ENCODE measurements around the gene BCL2L15. TPM values are rescaled to one million over a fixed set of nuclear protein-coding genes. Genes with fewer than 3 reads are reported as not detected.

BCL2L15 gene
- total RNA-seq, 1 experiment from 2014 or later: 2.3 TPM

- BruUV-seq (replicated peaks): no TSS peak
- CTCF ChIA-PET: no interaction called here
- intact Hi-C loops (cut with micrococcal nuclease): no loop called here
Observed at GRCh38 chr1:113898241-113898814, 10.9 kb upstream of the BCL2L15 start.

GRCh38 chr1:113895961-113896360 lies 8.6 kb upstream of the BCL2L15 start:
- Mint-ChIP-seq H3K4me1 (ENCODE audit: insufficient read depth, unreplicated experiment) (no peaks in the 10 kb centered on the region), H3K27me3 (ENCODE audit: insufficient read depth, unreplicated experiment) (no peaks in the 10 kb centered on the region), H3K36me3 (ENCODE audit: insufficient read depth, unreplicated experiment) (peaks cover 54% of the 10 kb centered on the region), H3K27ac (ENCODE audit: low read depth, unreplicated experiment) (no peak overlapping the region), H3K4me3 (ENCODE audit: unreplicated experiment) (no peak overlapping the region), H3K9me3 (ENCODE audit: unreplicated experiment) (no peaks in the 10 kb centered on the region)
- POLR2A ChIA-PET: interaction anchor here (0.6 kb wide), 1 partner anchor 48 kb away, joined by 4 read pairs; no protein-coding TSS in a partner anchor
- BruUV-seq (replicated peaks): no TSS peak
- DNase-seq (ENCODE audit: unreplicated experiment): no peak
- CTCF ChIA-PET: interaction anchor here (1.6 kb wide), 1 partner anchor 8 kb away, joined by 3 read pairs; the partner anchor contains the start of gene AP4B1
- intact Hi-C loops (cut with micrococcal nuclease): no loop called here
- TF ChIP-seq CTCF (IDR thresholded peaks at IDR 0.05; ENCODE audit: unreplicated experiment): no peak

More at GRCh38 chr1:113898241-113898814, 10.9 kb upstream of the BCL2L15 start:
- no peaks in the 10 kb centered on the region for H3K27me3 Mint-ChIP-seq (ENCODE audit: insufficient read depth, unreplicated experiment)
- no peak for TF ChIP-seq CTCF (IDR thresholded peaks at IDR 0.05; ENCODE audit: unreplicated experiment)
- no peaks in the 10 kb centered on the region for H3K4me1 Mint-ChIP-seq (ENCODE audit: insufficient read depth, unreplicated experiment)
- no peak overlapping the region for H3K4me3 Mint-ChIP-seq (ENCODE audit: unreplicated experiment)
- POLR2A ChIA-PET: interaction anchor here (0.8 kb wide), 1 partner anchor 17 kb away, joined by 3 read pairs; no protein-coding TSS in a partner anchor
- DNase-seq (ENCODE audit: unreplicated experiment): no peak
- H3K36me3 Mint-ChIP-seq (ENCODE audit: insufficient read depth, unreplicated experiment): peaks cover 58% of the 10 kb centered on the region
- H3K27ac Mint-ChIP-seq (ENCODE audit: low read depth, unreplicated experiment): no peak overlapping the region
- H3K9me3 Mint-ChIP-seq (ENCODE audit: unreplicated experiment): no peaks in the 10 kb centered on the region

- no peak for DNase-seq (ENCODE audit: unreplicated experiment)
- Mint-ChIP-seq H3K9me3 (ENCODE audit: unreplicated experiment) (no peaks in the 10 kb centered on the region), H3K4me3 (ENCODE audit: unreplicated experiment) (no peak overlapping the region), H3K36me3 (ENCODE audit: insufficient read depth, unreplicated experiment) (peaks cover 52% of the 10 kb centered on the region), H3K27me3 (ENCODE audit: insufficient read depth, unreplicated experiment) (no peaks in the 10 kb centered on the region), H3K4me1 (ENCODE audit: insufficient read depth, unreplicated experiment) (no peaks in the 10 kb centered on the region), H3K27ac (ENCODE audit: low read depth, unreplicated experiment) (no peak overlapping the region)
- BruUV-seq (replicated peaks): no TSS peak
- ChIA-PET CTCF (interaction anchor here (1.6 kb wide), 1 partner anchor 9 kb away, joined by 3 read pairs; the partner anchor contains the start of gene AP4B1), POLR2A (interaction anchor here (1.0 kb wide), 1 partner anchor 10 kb away, joined by 3 read pairs; the partner anchor contains the start of genes AP4B1 and DCLRE1B)
- intact Hi-C loops (cut with micrococcal nuclease): no loop called here
- TF ChIP-seq CTCF (IDR thresholded peaks at IDR 0.05; ENCODE audit: unreplicated experiment): no peak
Observed at GRCh38 chr1:113895098-113895497, 7.7 kb upstream of the BCL2L15 start.

- no peak overlapping the region for H3K27ac Mint-ChIP-seq (ENCODE audit: low read depth, unreplicated experiment)
- CTCF ChIA-PET: no interaction called here
- POLR2A ChIA-PET: interaction anchor here (1.8 kb wide), 1 partner anchor 11 kb away, joined by 5 read pairs; the partner anchor contains the start of gene AP4B1
Observed at GRCh38 chr1:113893267-113893666, 5.9 kb upstream of the BCL2L15 start.

More at GRCh38 chr1:113893267-113893666, 5.9 kb upstream of the BCL2L15 start:
- intact Hi-C loops (cut with micrococcal nuclease): no loop called here
- BruUV-seq (replicated peaks): no TSS peak
- no peak for TF ChIP-seq CTCF (IDR thresholded peaks at IDR 0.05; ENCODE audit: unreplicated experiment)
- H3K27me3 Mint-ChIP-seq (ENCODE audit: insufficient read depth, unreplicated experiment): no peaks in the 10 kb centered on the region
- no peak overlapping the region for H3K4me3 Mint-ChIP-seq (ENCODE audit: unreplicated experiment)
- no peak for DNase-seq (ENCODE audit: unreplicated experiment)
- H3K36me3 Mint-ChIP-seq (ENCODE audit: insufficient read depth, unreplicated experiment): peaks cover 34% of the 10 kb centered on the region
- H3K4me1 Mint-ChIP-seq (ENCODE audit: insufficient read depth, unreplicated experiment): no peaks in the 10 kb centered on the region
- H3K9me3 Mint-ChIP-seq (ENCODE audit: unreplicated experiment): no peaks in the 10 kb centered on the region
